CD4-positive, alpha-beta T cell (primary cell): Measurements from ENCODE around the gene SPECC1. TPM values are rescaled to one million over a fixed set of nuclear protein-coding genes. Genes with fewer than 3 reads are reported as not detected.

Source experiments
- ATAC-seq: fragments of 200-7000 bp; cut with Tn5 transposase; one replicate; pipeline ENCODE4 v1.10.0; 2022; ENCODE audit warnings: mild to moderate bottlenecking; ENCODE audit not compliant: poor library complexity
- CTCF ChIA-PET: fragments of 350-600 bp; sonication (Branson Sonifier 250); formaldehyde crosslinking; loops from one replicate; lab custom pipeline; 2021; ENCODE audit warnings: antibody characterized with exemption, inconsistent platforms; lab: Charles Lee
- POLR2A ChIA-PET: fragments of 350-600 bp; sonication (Branson Sonifier 250); formaldehyde crosslinking; loops from one replicate; lab custom pipeline; 2021; ENCODE audit warnings: antibody characterized with exemption, inconsistent platforms; lab: Charles Lee
- DNase-seq, 14 experiments: peaks; one replicate each; pipeline ENCODE4 v3.0.0-alpha.2; 2013 to 2020; ENCODE audit warnings: mixed read lengths in 2 of 14
- H3K27ac ChIP-seq, 2 donors: one replicate each; pipeline versions ENCODE4 v1.5.1 to v1.7.0; 2013; ENCODE audit warnings: low read length in 2 of 2, low read depth in 1 of 2, mild to moderate bottlenecking in 1 of 2
- H3K27me3 ChIP-seq, 2 experiments: 1 replicate in 1 of 2; 2 replicates in 1 of 2; pipeline versions ENCODE4 v1.6.1 to v1.7.0; 2013; ENCODE audit warnings: low read length in 2 of 2, control low read depth in 1 of 2, mild to moderate bottlenecking in 1 of 2, moderate library complexity in 1 of 2; ENCODE audit not compliant: insufficient read depth in 2 of 2, control insufficient read depth in 1 of 2
- H3K36me3 ChIP-seq: one replicate; pipeline ENCODE4 v1.6.1; 2013; ENCODE audit warnings: low read length, control low read depth; ENCODE audit not compliant: insufficient read depth
- H3K4me1 ChIP-seq: one replicate; pipeline ENCODE4 v1.6.1; 2013; ENCODE audit warnings: low read length, control low read depth; ENCODE audit not compliant: insufficient read depth
- H3K4me3 ChIP-seq: one replicate; pipeline ENCODE4 v1.5.1; 2013; ENCODE audit warnings: mild to moderate bottlenecking, low read length, moderate library complexity
- H3K9me3 ChIP-seq, 2 experiments: 1 replicate in 1 of 2; 2 replicates in 1 of 2; pipeline versions ENCODE4 v1.6.1 to v1.7.0; 2013; ENCODE audit warnings: low read length in 2 of 2, mild to moderate bottlenecking in 2 of 2, control low read depth in 1 of 2, moderate library complexity in 1 of 2; ENCODE audit not compliant: control insufficient read depth in 1 of 2, insufficient read depth in 1 of 2
- H3K27ac Mint-ChIP-seq: one replicate; pipeline ENCODE4 v1.8.0; 2020; ENCODE audit warnings: mixed read lengths
- H3K27me3 Mint-ChIP-seq: one replicate; pipeline ENCODE4 v1.8.0; 2021; ENCODE audit warnings: mixed read lengths
- H3K36me3 Mint-ChIP-seq: one replicate; pipeline ENCODE4 v1.8.0; 2021; ENCODE audit warnings: low read depth, mixed read lengths
- H3K4me1 Mint-ChIP-seq: one replicate; pipeline ENCODE4 v1.8.0; 2021; ENCODE audit warnings: low read depth, mixed read lengths
- H3K4me3 Mint-ChIP-seq: one replicate; pipeline ENCODE4 v1.8.0; 2020; ENCODE audit warnings: mild to moderate bottlenecking, mixed read lengths
- H3K9me3 Mint-ChIP-seq: one replicate; pipeline ENCODE4 v1.8.0; 2020; ENCODE audit warnings: mixed read lengths
- CTCF ChIP-seq: fragments of 200-600 bp; IDR thresholded peaks from one replicate; pipeline ENCODE4 v1.8.0; 2022; ENCODE audit warnings: antibody characterized with exemption, mild to moderate bottlenecking
- intact Hi-C, 2 experiments: fragments of 100-400 bp; cut with DNase I in 1 of 2; cut with micrococcal nuclease in 1 of 2; formaldehyde crosslinking; loops; one replicate each; pipeline versions ENCODE4 v1.15.1 to v1.9.0; 2023 to 2025; cut with DNase I, micrococcal nuclease
- total RNA-seq, 174 experiments: library from RNA in 2 of 174; stranded (reverse) in 2 of 174; gene quantifications; one replicate each; pipeline ENCODE4 v1.2.3 and lab custom pipeline; 2021 to 2026

Gene SPECC1
- total RNA-seq, 2 experiments from 2014 or later = 4.3 to 4.4 TPM

- CTCF ChIA-PET = interaction anchor here (2.3 kb wide), 1 partner anchor 92 kb away, joined by 23 read pairs; no protein-coding TSS in a partner anchor
- intact Hi-C loops = loop anchor here in 1 of 2 experiments (2.0 kb wide), 1 partner anchor 236 kb away; no protein-coding TSS in a partner anchor
These were observed 219.3 kb downstream of the SPECC1 start for GRCh38 chr17:20228410-20228809.

GRCh38 chr17:20228860-20229259, 219.7 kb downstream of the SPECC1 start:
- TF ChIP-seq CTCF = no peak
- Histone ChIP-seq H3K9me3 (no peaks in the 10 kb centered on the region), H3K4me1 (peaks cover 12% of the 10 kb centered on the region), H3K4me3 (no peak overlapping the region), H3K27ac (no peak overlapping the region), H3K27me3 (no peaks in the 10 kb centered on the region), H3K36me3 (no peaks in the 10 kb centered on the region)
- ChIA-PET POLR2A (interaction anchor here (1.6 kb wide), 1 partner anchor 42 kb away, joined by 3 read pairs; no protein-coding TSS in a partner anchor), CTCF (no interaction called here)
- peaks cover 43% of the 10 kb centered on the region for H3K4me1 Mint-ChIP-seq
- no peaks in the 10 kb centered on the region for H3K36me3 Mint-ChIP-seq
- H3K9me3 Mint-ChIP-seq = no peaks in the 10 kb centered on the region
- intact Hi-C loops = loop anchor here in 1 of 2 experiments (2.0 kb wide), 1 partner anchor 236 kb away; no protein-coding TSS in a partner anchor
- H3K4me3 Mint-ChIP-seq = no peak overlapping the region
- no peak overlapping the region for H3K27ac Mint-ChIP-seq
- no peak for DNase-seq
- H3K27me3 Mint-ChIP-seq = no peaks in the 10 kb centered on the region
- ATAC-seq = no peak

More at GRCh38 chr17:20228410-20228809, 219.3 kb downstream of the SPECC1 start:
- Mint-ChIP-seq H3K9me3 (no peaks in the 10 kb centered on the region), H3K36me3 (no peaks in the 10 kb centered on the region), H3K4me3 (no peak overlapping the region), H3K4me1 (peaks cover 39% of the 10 kb centered on the region), H3K27ac (no peak overlapping the region), H3K27me3 (no peaks in the 10 kb centered on the region)
- Histone ChIP-seq H3K4me3 (no peak overlapping the region), H3K36me3 (no peaks in the 10 kb centered on the region), H3K27ac (no peak overlapping the region), H3K9me3 (no peaks in the 10 kb centered on the region), H3K4me1 (peaks cover 9% of the 10 kb centered on the region), H3K27me3 (no peaks in the 10 kb centered on the region)
- DNase-seq = no peak
- TF ChIP-seq CTCF = no peak
- no peak for ATAC-seq
- POLR2A ChIA-PET = interaction anchor here (1.6 kb wide), 1 partner anchor 43 kb away, joined by 3 read pairs; no protein-coding TSS in a partner anchor

DNA sequence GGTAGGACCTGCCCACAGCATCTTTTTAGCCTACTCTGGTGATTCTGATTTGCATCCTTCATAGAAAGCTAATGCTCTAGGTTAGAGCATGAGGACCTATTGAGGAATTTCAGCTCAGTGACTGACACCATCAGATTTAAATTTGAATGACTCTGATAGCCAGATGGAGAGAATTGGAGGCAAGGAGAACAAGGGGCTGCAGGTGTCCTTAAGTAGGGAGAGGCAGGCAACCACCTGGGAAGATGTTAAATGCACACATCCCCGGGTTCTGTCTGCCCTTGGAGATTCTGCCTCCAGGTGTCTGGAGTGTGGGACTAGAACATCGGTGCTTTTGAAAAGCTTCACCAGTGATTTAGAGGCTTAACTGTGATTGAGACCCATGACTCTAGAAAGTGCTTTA, 221.8 kb downstream of the SPECC1 start:
- no peak overlapping the region for H3K4me3 ChIP-seq
- Mint-ChIP-seq H3K4me3 (no peak overlapping the region), H3K27me3 (no peaks in the 10 kb centered on the region), H3K36me3 (no peaks in the 10 kb centered on the region), H3K9me3 (peaks cover 3% of the 10 kb centered on the region), H3K4me1 (peaks cover 64% of the 10 kb centered on the region), H3K27ac (no peak overlapping the region)
- no peak overlapping the region for H3K27ac ChIP-seq
- DNase-seq (no peak), ATAC-seq (no peak)
- ChIA-PET CTCF (no interaction called here), POLR2A (no interaction called here)
- no peaks in the 10 kb centered on the region for H3K9me3 ChIP-seq
- H3K4me1 ChIP-seq = peaks cover 26% of the 10 kb centered on the region
- no peak for TF ChIP-seq CTCF
- intact Hi-C loops = loop anchor here (5.0 kb wide), 3 partner anchors 41 to 244 kb away; no protein-coding TSS in a partner anchor
- no peaks in the 10 kb centered on the region for H3K27me3 ChIP-seq
- H3K36me3 ChIP-seq = no peaks in the 10 kb centered on the region
